GM21717 (cell line): ENCODE results near the gene RRAS2.

ENCODE experiments used
- ATAC-seq: cut with Tn5 transposase; IDR thresholded peaks from one replicate; pipeline ENCODE4 v1.9.1; 2021; ENCODE audit warnings: mild to moderate bottlenecking, moderate library complexity; ENCODE audit not compliant: unreplicated experiment

RRAS2 gene

DNA sequence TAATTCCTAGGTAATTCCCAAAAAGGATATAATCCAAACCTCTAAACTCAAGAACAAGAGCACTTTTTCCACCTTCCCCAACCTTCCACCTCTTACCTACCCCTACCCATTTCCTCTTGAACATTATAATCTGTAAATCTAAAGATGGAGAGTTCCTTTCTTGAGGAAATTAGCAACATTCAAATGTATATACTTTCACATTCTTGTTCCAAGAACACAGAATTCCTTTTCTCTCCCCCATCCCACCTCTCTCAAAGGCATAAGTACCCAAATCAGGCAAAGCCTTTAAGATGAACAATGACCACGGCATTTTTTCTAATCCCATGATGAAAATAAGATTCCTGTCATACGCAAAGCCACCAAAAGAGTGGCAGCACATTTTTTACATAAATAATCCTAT, 18.3 kb downstream of the RRAS2 start:
- no peak for ATAC-seq

DNA sequence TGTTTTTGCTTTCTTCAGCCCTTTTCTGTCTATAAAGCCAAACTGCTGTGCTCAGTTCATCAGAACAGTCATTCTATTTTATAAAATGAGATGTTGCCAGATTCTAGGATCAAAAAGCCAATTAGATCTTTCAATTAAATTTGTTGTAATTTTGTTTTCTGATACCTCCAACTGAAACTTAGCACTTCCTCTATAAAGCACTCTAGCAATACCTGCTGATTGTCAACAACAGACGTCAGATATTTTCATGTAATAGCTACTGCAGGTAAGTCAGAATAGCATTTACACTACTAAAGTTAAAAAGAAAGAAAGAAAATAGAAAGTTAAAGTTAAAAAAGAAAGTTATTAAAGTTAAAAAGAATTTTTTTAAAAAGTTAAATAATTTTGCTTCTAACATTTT, 19.6 kb downstream of the RRAS2 start:
- ATAC-seq = no peak

DNA sequence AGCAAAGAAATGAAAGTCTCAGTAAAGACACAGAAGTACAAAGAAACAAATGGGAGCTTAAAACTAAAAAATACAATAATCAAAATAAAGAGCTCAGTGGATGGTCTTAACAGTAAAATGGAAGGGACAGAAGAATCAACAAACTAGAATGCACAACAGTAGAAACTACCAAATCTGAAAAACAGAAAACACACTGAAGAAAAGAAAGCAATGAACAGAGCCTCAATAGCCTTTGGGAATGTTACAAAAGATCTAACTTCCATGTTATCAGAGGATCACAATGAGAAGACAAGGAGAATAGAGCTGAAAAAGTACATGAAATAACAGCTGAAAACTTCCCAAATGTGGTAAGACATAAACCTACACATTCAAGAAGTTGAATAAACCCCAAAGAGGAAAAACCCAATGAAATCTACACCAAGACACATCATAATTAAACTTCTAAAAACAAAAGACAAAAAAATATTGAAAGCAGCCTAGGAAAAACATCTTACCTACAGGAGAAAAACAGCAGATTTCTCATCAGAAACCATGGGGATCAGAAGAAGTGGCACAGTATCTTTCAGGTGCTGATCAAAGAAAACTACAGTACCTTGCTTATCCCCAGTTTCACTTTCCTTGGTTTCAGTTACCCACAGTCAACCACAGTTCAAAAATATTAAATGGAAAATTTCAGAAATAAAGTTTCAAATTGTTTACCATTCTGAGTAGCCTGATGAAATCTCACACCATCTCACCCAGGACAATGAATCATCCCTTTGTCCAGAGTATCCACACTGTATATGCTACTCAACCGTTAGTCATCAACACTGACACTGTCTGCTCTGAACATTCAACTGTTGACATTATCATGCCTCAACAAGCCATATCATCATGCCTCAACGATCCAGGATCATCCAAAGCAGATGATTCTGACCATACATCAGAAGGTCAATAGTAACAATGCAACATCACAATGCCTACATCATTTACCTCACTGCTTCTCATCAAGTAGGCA, 22.2 kb downstream of the RRAS2 start:
- ATAC-seq = no peak

DNA sequence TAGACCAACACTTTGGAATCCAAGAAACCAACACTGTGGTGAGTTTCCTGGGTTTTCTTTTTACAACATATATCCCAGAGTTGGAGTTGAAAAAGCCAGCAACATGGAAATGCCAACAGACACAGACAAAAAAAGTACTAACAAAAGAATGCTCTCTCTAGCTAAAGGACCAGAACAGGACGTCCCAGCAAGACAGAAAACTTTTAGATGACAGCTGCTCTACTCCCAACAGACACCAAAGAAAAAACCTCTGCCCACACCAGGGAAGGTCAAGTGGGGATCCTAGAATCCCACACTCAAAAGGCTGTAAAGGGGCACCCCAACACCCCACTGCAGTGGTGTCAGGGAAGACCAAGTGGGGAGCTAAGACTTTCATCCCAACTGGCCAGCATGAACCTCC, 23.3 kb downstream of the RRAS2 start:
- no peak for ATAC-seq

DNA sequence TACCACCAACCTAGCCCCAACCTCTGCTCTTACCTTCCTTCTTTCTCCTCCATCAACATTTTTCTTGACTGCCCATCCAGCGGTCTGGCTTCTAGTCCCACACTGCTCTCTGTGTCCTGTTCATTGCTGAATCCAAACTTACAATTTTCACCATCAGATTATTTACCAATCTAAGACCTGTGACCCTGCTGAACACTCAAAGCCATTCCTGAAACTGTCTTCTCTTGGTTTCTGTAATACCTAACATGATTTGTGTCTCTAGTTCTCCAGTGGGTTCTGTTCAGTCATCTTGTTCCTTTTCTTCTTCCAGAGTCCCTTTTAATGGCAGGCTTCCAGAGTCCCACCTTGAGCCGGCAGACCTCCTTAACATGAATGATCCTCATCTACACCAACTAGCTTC, 24.1 kb downstream of the RRAS2 start:
- no peak for ATAC-seq

DNA sequence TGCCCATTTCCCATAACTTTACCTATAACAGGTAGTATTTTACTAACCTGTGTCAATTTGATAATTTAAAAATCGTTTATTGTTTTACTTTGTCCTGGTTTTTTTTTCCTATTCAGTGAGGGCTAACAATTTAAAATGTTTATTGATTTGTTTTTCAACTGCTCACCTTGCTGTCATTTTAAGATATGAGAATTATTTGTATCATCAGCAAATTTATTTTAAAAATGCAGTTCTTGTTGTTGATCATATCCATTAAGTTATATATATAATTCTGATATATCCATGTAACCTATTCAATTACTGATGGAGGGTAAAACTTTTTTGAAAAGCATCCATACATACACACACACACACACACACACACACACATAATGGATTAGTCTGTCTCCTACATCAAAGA, 24.8 kb downstream of the RRAS2 start:
- ATAC-seq = no peak

DNA sequence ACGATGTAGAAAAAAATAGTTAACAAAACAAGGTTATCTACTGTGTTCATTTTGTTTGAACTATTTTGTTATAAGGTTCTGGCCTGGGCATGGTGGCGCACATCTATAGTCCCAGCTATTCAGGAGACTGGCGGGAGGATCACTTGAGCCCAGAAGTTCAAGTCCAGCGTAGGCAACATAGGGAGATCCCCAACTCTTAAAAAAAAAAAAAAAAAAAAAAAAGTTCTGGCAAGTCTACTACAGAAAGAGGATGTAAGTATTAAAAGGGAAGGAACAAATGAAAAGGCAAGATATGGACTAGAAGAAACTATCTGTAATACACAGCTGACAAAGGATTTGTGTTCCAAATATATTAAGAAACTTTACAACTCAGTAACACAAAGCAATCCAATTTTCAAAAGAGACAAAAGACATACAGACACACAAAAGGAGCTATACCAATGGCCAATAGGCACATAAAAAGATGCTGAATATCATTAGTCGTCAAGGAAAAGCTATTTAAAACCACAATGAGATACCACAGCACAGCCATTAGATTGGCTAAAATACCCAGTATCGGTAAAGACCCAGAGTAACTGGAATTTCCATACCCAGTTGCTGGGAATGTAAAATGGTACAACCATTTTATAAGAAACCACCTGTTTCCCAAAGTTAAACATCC, 27.4 kb downstream of the RRAS2 start:
- peak; percentile 46 for ATAC-seq

DNA sequence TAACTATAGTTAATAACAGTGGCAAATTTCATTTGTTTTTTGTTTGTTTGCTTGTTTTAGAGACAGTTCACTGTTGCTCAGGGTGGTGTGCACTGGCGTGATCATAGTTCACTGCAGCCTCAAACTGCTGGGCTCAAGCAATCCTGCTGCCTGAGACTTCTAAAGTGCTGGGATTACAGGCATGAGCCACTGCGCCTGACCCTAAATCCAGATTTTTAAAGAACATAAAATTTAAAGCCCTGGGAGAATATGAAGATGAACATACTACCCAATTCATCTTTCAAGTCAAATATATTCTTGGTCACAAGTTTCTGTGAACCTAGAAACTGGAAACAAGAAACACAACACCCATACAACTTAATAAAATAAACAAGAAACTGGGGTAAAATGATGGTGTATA, 28.1 kb downstream of the RRAS2 start:
- no peak for ATAC-seq

DNA sequence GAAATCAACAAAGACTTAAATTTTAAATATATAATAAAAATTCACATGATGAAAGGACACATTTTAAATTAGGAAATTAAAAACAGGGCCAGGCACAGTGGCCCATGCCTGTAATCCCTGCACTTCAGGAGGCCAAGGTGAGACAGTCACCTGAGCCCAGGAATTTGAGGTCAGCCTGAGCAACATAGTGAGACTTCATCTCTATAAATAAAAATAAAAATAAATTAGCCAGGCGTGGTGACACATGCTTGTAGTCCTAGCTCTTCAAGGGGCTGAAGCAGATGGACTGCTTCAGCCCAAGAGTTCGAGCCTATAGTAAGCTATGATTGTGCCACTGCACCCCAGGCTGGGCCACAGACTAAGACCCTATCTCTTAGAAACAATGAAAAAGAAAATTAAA, 29.3 kb downstream of the RRAS2 start:
- ATAC-seq = no peak

DNA sequence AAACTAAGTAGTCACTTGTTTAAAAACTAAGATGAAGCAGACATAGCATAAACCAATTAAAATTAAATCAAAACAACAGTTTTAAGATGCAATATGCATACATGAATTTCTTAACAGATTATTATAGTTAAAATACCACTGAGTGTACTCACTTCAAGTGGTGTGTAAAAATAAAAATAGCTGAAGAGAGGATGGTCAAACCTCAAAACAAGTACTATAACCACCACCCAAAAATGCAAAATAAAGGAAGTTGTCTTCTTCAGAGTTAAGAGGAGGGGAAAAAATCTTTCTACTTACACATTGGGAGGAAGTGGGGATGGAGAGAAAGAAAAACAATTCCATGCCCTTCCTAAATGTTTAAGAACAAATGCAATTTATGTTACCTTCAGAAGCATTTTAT, 31.9 kb downstream of the RRAS2 start:
- ATAC-seq = no peak

DNA sequence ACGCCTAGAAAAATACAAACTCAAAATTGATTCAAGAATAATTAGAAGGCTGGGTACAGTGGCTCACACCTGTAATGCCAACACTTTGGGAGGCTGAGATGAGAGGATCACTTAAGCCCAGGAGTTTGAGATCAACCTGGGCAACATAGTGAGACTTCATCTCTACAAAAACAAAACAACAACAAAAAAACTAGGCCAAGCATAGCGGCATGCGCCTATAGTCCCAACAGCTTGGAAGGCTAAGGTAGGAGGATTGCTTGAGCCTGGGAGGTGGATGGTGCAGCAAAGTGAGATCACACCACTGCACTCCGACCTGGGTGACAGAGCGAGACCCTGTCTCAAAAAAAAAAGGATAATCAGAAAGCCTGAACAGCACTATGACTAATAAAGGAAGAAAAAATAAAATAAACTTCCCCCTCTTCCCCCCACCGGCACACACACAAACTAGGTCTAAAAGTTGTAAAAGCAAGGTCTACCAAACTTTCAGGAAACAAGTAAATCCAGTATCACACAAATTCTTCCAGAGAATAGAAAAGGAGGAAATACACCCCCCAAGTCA, 35.8 kb downstream of the RRAS2 start:
- ATAC-seq = no peak

DNA sequence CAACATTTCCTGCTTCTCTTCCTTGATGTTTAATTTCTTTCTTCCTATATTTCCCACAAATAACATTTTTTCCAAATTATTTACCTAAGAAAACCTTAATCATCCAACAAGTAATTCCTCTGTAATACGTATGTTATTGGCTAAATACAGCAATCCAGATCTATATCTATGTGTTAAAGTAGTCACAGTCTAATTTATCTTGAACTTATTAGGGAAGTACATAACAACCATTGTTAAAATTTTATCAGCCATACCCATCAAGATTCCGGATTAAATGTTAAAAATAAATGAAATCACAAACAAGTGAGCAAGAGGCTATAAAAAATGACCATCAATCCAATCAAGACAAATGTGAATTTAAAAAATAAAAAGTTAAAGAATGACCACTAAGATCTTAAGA, 36.5 kb downstream of the RRAS2 start:
- no peak for ATAC-seq

DNA sequence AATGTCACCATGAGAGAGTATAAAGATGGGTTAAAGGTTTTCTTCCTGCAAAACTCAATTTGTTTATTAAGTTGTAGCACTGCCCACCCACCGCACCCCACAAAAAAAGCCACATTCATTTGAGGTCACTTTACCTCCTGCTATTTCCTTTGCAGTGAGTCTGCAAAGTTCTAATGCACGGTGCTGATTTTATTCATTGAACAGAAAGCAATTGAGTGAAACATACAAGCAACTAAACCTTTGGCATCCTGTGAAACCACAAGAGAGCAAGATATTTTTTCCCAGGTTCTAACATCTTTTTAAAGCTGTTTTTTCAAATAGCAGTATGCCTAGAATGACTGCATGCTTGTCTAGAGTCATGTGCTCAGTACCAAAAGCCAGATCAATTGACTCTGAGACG, 39.0 kb downstream of the RRAS2 start:
- ATAC-seq = no peak

DNA sequence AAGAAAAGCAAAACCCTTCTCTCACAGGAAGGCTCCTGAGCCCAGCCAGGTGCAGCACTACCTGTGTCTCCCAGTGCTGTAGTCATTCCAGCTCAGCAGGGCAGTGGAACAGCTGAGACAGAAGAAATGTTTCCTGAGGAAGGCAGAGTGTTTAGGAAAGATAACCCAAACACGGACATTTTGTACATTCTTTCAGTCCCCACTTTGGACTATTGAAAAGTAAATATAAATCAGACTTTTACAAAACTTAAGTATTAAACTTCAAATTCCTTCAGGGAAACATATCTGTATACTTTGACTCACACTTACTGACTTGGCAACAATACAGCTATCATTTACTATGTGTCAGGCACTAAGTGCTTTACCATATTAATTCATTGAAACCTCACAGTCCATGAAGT, 40.4 kb downstream of the RRAS2 start:
- ATAC-seq = no peak

DNA sequence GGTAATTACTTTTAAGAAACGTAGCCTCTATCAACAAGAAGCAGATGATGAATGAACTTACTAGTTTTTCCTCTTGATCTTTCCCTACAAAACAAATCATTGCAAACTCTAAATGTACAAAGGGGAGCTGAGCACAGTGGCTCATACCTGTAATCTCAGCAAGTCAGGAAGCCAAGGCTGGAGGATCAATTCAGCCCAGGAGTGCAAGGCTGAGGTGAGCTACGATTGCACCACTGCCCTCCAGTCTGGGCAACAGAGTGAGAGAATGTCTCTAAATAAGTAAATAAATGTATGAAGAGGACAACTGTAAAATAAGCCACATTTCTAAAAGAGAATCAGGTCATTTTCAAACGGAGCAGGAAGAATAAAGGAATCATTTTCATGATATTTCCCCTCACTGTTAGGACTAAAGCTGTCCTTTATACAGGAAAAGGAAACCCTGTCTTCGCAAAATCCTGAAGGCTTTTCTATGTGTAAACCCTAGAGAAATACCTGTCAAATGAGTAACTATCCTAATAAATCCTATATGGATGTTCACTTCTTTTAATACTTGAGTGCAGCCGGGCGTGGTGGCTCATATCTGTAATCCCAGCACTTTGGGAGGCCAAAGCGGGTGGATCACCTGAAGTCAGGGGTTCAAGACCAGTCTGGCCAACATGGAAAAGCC, 41.2 kb downstream of the RRAS2 start:
- no peak for ATAC-seq

DNA sequence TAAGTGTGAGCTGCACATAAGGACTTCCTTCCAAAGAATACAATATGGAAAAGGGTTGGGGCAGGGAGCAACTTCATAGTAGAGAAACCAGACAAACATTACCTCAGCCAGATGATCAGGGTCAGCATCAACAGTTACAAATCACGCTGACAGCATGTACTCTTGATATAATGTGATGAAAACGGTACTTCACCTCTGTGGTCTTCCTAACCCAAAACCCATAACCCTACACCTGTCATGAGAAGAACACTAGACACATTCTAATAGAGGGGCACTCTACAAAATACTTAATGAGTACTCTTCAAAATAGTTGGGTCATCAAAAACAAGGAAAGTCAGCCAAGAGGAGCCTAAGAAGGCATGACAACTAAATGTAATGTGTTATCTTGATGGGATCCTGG, 43.9 kb downstream of the RRAS2 start:
- no peak for ATAC-seq

DNA sequence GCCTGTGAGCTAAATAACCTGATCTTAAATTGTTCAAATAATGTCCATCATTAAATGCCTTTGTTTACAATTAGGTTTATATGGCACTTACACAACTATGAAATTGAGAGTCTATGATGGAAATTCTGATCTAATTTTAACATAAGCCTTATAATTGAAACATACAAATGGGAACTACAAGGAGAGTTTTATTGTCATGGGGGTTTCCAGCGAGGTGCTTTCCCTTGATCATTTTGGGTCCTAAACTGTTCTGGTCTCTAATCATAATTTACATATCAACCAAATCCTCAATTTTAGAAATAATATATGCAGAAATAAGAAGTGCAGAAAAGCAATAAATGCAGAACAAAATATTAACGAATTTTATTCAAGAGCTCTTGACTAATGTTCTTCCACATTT, 44.9 kb downstream of the RRAS2 start:
- peak; percentile 30 for ATAC-seq

DNA sequence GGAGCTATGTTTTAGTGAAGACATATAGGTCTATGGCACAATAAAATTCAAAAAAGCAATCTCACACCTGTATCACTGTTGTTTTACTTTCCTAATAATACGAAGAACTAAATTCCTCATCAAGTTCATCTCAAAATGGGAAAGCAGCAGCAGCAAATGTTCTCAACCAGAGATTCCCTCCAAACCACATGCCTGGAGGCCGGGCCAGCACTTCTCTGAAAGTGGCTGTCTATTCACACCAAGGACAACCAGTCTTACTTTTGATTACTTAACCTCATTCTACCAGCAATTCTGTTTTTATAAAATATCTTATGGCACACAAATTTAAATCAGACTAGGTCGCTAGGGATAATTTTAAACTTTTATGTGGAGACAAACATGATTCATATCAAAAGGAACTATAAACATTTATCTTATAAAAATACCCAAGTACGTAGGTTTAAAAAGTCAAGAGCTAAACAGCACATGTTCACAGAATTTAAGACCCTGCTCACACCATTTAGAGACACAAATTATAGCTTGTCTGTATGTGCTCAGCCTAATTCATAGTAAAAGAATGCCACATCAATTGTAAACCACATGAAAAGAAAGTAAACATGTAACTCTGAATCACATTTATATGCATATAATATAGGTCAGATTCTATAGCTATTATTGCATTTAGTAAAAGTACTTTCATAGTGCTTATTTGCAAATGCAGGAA, 46.1 kb downstream of the RRAS2 start:
- no peak for ATAC-seq

DNA sequence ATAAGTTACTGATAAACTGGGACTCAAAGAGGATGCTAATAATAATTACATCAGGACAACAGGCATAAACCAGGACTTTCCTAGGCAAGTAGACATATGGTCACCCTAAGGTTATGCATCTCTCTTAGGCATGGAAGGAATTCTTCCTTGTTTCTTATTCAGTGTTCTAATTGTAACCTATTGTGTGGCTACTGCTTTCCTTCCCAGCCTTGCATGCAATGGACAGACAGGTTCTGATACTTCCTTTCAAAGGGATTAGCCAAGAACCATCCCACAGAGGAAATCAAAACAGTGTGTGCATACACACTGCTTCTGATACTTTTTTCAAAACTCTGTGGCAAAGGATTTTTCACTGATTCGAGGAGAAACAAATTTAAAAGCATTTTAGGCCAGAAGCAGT, 48.3 kb downstream of the RRAS2 start:
- no peak for ATAC-seq

DNA sequence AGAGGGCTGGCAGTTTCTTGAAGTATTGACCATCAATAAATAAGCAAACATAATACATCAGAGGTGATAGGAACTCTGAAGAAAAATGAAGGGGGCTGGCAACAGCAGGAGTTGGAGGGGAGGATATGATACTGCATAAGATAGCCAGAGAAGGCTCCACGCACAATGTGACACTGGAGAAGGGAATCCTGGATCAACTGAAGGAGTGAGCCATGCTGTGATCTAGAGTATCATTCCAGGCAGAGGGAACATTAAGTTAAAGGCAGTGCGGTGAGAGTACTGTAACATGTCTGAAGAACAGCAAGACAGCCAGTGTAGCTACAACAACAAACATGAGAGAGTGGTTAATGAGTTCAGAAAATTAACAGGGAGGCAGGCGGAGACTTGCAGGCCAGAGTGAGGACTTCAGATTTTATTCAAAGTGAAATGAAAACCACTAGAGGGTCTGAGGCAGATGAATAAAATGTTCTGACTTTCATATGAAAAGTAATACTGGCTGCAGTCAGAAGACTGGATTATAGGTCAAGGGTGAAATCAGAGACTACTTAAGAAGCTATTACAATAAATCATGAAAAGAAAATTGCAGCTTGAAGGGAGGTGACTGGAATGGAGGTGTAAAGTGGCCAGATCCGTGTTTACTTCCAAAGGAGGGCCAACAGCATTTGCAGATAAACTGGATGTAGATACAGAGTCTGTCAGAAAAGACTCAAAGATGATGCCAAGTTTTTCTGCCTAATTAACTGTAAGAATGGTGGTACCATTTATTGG, 49.4 kb downstream of the RRAS2 start:
- no peak for ATAC-seq
